ENCODE results near the gene C1QA. TPM values are rescaled to one million over a fixed set of nuclear protein-coding genes. Genes with fewer than 3 reads are reported as not detected.
"Not testable (repeated sequence)": the region's sequence is repeated elsewhere in the genome, so short reads cannot be mapped to it uniquely, and the experiment has no call there.

The C1QA gene
- total and polyA plus RNA-seq, 4 experiments from 2014 or later = 1.2 to 2.2 TPM; not detected in 2

- intact Hi-C loops (cut with micrococcal nuclease) = no loop called here
- ChIA-PET POLR2A (ENCODE audit: partially characterized antibody) (no interaction called here), CTCF (ENCODE audit: partially characterized antibody) (no interaction called here)
- no peaks in the 10 kb centered on the region for H3K4me1 Mint-ChIP-seq
- H3K36me3 Mint-ChIP-seq = no peaks in the 10 kb centered on the region
- Histone ChIP-seq H3K4me1 (ENCODE audit: insufficient read depth, low read length) (no peaks in the 10 kb centered on the region), H3K36me3 (ENCODE audit: insufficient read depth, low read length) (no peaks in the 10 kb centered on the region), H3K27ac (ENCODE audit: low read depth, low read length) (no peak overlapping the region), H3K27me3 (ENCODE audit: insufficient read depth, low read length) (no peaks in the 10 kb centered on the region), H3K9me3 (ENCODE audit: control insufficient read depth in 1 of 2, low read length in 2 of 2) (no peaks in the 10 kb centered on the region), H3K4me3 (ENCODE audit: low read length in 2 of 2) (no peak overlapping the region)
- no peak overlapping the region for H3K4me3 Mint-ChIP-seq
- H3K27ac Mint-ChIP-seq = no peak overlapping the region
- no peaks in the 10 kb centered on the region for H3K9me3 Mint-ChIP-seq
- peaks cover 18 to 34% of the 10 kb centered on the region in 2 donors for H3K27me3 Mint-ChIP-seq
- no peak for DNase-seq
Observed at GRCh38 chr1:22666412-22666811, 30.0 kb downstream of the C1QA start.

- Mint-ChIP-seq H3K27ac (peak overlapping the region in 1 of 7 donors; percentile 71), H3K27me3 (peaks cover 25 to 43% of the 10 kb centered on the region in 2 donors)
- CTCF ChIA-PET (ENCODE audit: partially characterized antibody) = not testable (repeated sequence)
Observed at GRCh38 chr1:22668840-22669239, 32.4 kb downstream of the C1QA start.

DNA sequence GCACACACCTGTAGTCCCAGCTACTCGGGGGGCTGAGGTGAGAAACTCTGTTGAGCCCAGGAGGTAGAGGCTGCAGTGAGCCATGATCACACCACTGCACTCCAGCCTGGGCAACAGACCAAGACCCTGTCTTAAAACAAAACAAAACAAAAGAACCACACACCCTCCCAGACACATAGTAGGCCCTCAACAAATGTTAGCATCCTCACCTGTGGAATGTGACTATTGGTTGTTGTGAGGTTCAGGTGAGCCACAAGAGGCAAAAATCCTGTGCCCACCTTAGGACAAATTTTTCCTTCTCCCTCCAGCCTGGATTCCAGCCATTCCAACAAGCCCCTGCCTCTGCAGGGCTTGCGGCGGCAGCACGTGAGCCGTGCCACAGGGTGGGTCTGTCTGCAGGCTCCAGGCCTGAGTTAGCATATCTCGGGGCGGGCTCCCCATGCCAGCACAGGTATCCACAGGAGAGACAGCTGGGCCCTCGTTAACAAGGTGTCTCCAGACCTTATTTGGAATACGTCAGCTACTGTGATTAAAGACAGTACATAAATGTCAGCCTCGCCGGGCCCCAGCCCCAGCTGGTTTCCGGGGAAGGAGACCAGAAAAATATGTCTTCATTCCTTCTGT lies 34.0 kb downstream of the C1QA start:
- Mint-ChIP-seq H3K27me3 (peaks cover 22 to 49% of the 10 kb centered on the region in 2 donors), H3K27ac (no peak overlapping the region), H3K36me3 (no peaks in the 10 kb centered on the region), H3K4me1 (no peaks in the 10 kb centered on the region), H3K9me3 (no peaks in the 10 kb centered on the region), H3K4me3 (no peak overlapping the region)
- intact Hi-C loops (cut with micrococcal nuclease) = no loop called here
- H3K36me3 ChIP-seq (ENCODE audit: insufficient read depth, low read length) = no peaks in the 10 kb centered on the region
- no peaks in the 10 kb centered on the region for H3K9me3 ChIP-seq (ENCODE audit: control insufficient read depth in 1 of 2, low read length in 2 of 2)
- no peak overlapping the region for H3K4me3 ChIP-seq (ENCODE audit: low read length in 2 of 2)
- peaks cover 9% of the 10 kb centered on the region for H3K27me3 ChIP-seq (ENCODE audit: insufficient read depth, low read length)
- ChIA-PET CTCF (ENCODE audit: partially characterized antibody) (no interaction called here), POLR2A (ENCODE audit: partially characterized antibody) (no interaction called here)
- DNase-seq = no peak
- H3K27ac ChIP-seq (ENCODE audit: low read depth, low read length) = no peak overlapping the region
- no peaks in the 10 kb centered on the region for H3K4me1 ChIP-seq (ENCODE audit: insufficient read depth, low read length)

More at GRCh38 chr1:22668840-22669239, 32.4 kb downstream of the C1QA start:
- H3K9me3 ChIP-seq (ENCODE audit: control insufficient read depth in 1 of 2, low read length in 2 of 2); intact Hi-C loops (cut with micrococcal nuclease); H3K4me1 ChIP-seq (ENCODE audit: insufficient read depth, low read length); H3K4me3 ChIP-seq (ENCODE audit: low read length in 2 of 2); H3K4me3 Mint-ChIP-seq; H3K4me1 Mint-ChIP-seq; H3K27ac ChIP-seq (ENCODE audit: low read depth, low read length); DNase-seq; H3K9me3 Mint-ChIP-seq; H3K27me3 ChIP-seq (ENCODE audit: insufficient read depth, low read length); H3K36me3 ChIP-seq (ENCODE audit: insufficient read depth, low read length); POLR2A ChIA-PET (ENCODE audit: partially characterized antibody); H3K36me3 Mint-ChIP-seq: not testable (repeated sequence)

- no peak overlapping the region for H3K4me3 Mint-ChIP-seq
- Histone ChIP-seq H3K9me3 (ENCODE audit: control insufficient read depth in 1 of 2, low read length in 2 of 2) (no peaks in the 10 kb centered on the region), H3K36me3 (ENCODE audit: insufficient read depth, low read length) (no peaks in the 10 kb centered on the region), H3K27ac (ENCODE audit: low read depth, low read length) (no peak overlapping the region), H3K27me3 (ENCODE audit: insufficient read depth, low read length) (peaks cover 9% of the 10 kb centered on the region), H3K4me3 (ENCODE audit: low read length in 2 of 2) (no peak overlapping the region), H3K4me1 (ENCODE audit: insufficient read depth, low read length) (no peaks in the 10 kb centered on the region)
- H3K4me1 Mint-ChIP-seq = no peaks in the 10 kb centered on the region
- no peaks in the 10 kb centered on the region for H3K36me3 Mint-ChIP-seq
- H3K9me3 Mint-ChIP-seq = no peaks in the 10 kb centered on the region
- CTCF ChIA-PET (ENCODE audit: partially characterized antibody) = no interaction called here
- intact Hi-C loops (cut with micrococcal nuclease) = no loop called here
- peaks cover 22 to 49% of the 10 kb centered on the region in 2 donors for H3K27me3 Mint-ChIP-seq
- no peak overlapping the region for H3K27ac Mint-ChIP-seq
- POLR2A ChIA-PET (ENCODE audit: partially characterized antibody) = no interaction called here
- DNase-seq = no peak
Observed at GRCh38 chr1:22671999-22672398, 35.6 kb downstream of the C1QA start.

DNA sequence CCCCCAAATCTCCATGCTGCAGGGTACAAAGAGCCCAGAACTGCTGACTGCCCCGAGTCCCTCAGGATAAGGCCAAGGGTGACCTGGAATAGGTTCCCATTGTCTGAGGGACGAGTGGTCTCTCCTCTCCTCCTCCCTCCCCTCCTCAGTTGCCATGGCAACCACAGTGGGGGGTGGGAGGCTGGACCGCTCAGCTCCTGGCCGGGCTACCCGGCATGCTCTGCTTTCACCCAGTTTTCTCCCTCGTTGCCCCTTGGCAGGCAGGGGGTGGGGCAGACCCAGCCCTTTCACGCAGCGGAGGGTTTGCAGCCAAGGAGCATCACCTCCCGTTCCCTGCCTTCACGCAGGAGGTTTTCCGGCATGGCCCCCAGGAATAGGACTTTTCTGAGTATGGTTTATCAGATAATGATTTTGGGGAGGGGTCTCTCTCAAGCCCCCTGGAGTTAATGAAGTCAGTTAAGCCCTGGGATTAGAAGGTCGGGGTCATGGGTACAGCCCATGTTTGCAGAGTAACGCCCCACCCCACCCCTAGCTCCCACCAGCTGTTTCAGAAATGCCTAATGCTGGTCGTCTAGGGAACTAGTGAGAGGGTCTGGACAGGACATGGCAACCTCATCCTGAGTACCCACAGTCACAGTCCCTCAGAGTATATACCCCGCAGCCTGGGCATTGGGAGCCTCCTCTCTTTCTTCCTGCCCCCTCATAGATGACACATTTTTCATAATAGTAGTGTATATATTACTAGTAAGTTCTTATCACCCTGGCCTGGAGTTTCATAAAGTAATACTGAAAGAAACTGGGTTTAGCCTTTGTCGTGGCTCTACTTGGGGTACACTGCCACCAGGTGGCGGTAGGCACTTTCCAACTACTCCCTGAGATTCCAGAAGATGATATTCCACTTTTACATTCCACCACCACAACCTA lies 37.3 kb downstream of the C1QA start:
- intact Hi-C loops (cut with micrococcal nuclease) = no loop called here
- peaks cover 20 to 45% of the 10 kb centered on the region in 2 donors for H3K27me3 Mint-ChIP-seq
- POLR2A ChIA-PET (ENCODE audit: partially characterized antibody) = no interaction called here

DNA sequence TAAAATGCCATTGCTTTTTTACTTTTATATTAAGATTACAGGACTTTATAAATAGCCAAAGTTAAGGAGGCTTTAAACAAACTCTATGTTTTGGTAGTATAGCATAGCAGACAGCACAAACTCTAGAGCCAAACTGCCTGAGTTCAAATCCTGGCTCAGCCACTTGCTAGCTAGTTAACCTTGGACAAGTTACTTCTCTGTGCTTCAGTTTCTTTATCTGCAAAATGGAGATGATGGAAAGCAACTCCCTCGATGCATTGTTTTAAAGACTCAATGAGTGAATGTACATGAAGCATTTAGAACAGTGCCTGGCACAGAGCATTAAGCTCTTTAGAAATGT lies 38.0 kb downstream of the C1QA start:
- intact Hi-C loops (cut with micrococcal nuclease) = no loop called here
- H3K27ac ChIP-seq (ENCODE audit: low read depth, low read length) = no peak overlapping the region
- H3K27me3 ChIP-seq (ENCODE audit: insufficient read depth, low read length) = peaks cover 9% of the 10 kb centered on the region
- H3K4me3 ChIP-seq (ENCODE audit: low read length in 2 of 2) = no peak overlapping the region
- no peak overlapping the region for H3K27ac Mint-ChIP-seq
- ChIA-PET POLR2A (ENCODE audit: partially characterized antibody) (no interaction called here), CTCF (ENCODE audit: partially characterized antibody) (no interaction called here)
- no peaks in the 10 kb centered on the region for H3K4me1 Mint-ChIP-seq
- no peaks in the 10 kb centered on the region for H3K4me1 ChIP-seq (ENCODE audit: insufficient read depth, low read length)
- peaks cover 16 to 41% of the 10 kb centered on the region in 2 donors for H3K27me3 Mint-ChIP-seq
- no peak overlapping the region for H3K4me3 Mint-ChIP-seq
- H3K9me3 ChIP-seq (ENCODE audit: control insufficient read depth in 1 of 2, low read length in 2 of 2) = no peaks in the 10 kb centered on the region
- H3K36me3 ChIP-seq (ENCODE audit: insufficient read depth, low read length) = no peaks in the 10 kb centered on the region
- H3K36me3 Mint-ChIP-seq = no peaks in the 10 kb centered on the region
- no peak for DNase-seq
- H3K9me3 Mint-ChIP-seq = no peaks in the 10 kb centered on the region

More for the DNA sequence above, 37.3 kb downstream of the C1QA start:
- Mint-ChIP-seq H3K27ac (no peak overlapping the region), H3K4me3 (no peak overlapping the region), H3K4me1 (no peaks in the 10 kb centered on the region), H3K36me3 (no peaks in the 10 kb centered on the region), H3K9me3 (no peaks in the 10 kb centered on the region)
- CTCF ChIA-PET (ENCODE audit: partially characterized antibody) = no interaction called here
- no peaks in the 10 kb centered on the region for H3K36me3 ChIP-seq (ENCODE audit: insufficient read depth, low read length)
- no peaks in the 10 kb centered on the region for H3K9me3 ChIP-seq (ENCODE audit: control insufficient read depth in 1 of 2, low read length in 2 of 2)
- H3K27me3 ChIP-seq (ENCODE audit: insufficient read depth, low read length) = peaks cover 9% of the 10 kb centered on the region
- H3K4me1 ChIP-seq (ENCODE audit: insufficient read depth, low read length) = no peaks in the 10 kb centered on the region
- H3K27ac ChIP-seq (ENCODE audit: low read depth, low read length) = no peak overlapping the region
- no peak overlapping the region for H3K4me3 ChIP-seq (ENCODE audit: low read length in 2 of 2)
- no peak for DNase-seq

DNA sequence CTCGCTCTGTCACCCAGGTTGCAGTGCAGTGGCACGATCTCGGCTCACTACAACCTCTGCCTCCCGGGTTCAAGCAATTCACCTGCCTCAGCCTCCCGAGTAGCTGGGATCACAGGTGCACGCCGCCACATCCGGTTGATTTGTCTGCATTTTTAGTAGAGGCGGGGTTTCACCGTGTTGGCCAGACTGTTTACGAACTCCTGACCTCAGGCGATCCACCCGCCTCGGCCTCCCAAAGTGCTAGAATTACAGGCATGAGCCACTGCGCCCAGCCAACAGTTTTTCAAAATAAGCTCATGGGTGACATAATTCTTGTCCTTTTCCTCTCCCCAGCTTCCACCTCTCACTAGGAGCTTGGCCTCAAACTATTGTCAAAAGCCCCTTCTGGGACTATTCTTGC lies 39.7 kb downstream of the C1QA start:
- H3K4me1 Mint-ChIP-seq; H3K27me3 ChIP-seq (ENCODE audit: insufficient read depth, low read length); POLR2A ChIA-PET (ENCODE audit: partially characterized antibody); H3K36me3 Mint-ChIP-seq; H3K27ac Mint-ChIP-seq; CTCF ChIA-PET (ENCODE audit: partially characterized antibody); H3K36me3 ChIP-seq (ENCODE audit: insufficient read depth, low read length); intact Hi-C loops (cut with micrococcal nuclease); H3K9me3 ChIP-seq (ENCODE audit: control insufficient read depth in 1 of 2, low read length in 2 of 2); H3K4me3 ChIP-seq (ENCODE audit: low read length in 2 of 2); H3K9me3 Mint-ChIP-seq; DNase-seq; H3K27ac ChIP-seq (ENCODE audit: low read depth, low read length); H3K4me3 Mint-ChIP-seq; H3K4me1 ChIP-seq (ENCODE audit: insufficient read depth, low read length): not testable (repeated sequence)
- H3K27me3 Mint-ChIP-seq = peaks cover 11 to 33% of the 10 kb centered on the region in 2 donors
